GM19023 (cell line): Measurements from ENCODE around the gene DACT1.

Source experiments
- ATAC-seq: cut with Tn5 transposase; IDR thresholded peaks from one replicate; pipeline ENCODE4 v1.9.1; 2021; ENCODE audit warnings: mild to moderate bottlenecking, moderate library complexity; ENCODE audit not compliant: unreplicated experiment

The DACT1 gene

GRCh38 chr14:58663494-58664111 lies 25.8 kb downstream of the DACT1 start:
- no peak for ATAC-seq

- no peak for ATAC-seq
These were observed 28.2 kb downstream of the DACT1 start for GRCh38 chr14:58665773-58666500.

GRCh38 chr14:58666737-58667136 lies 29.0 kb downstream of the DACT1 start:
- ATAC-seq: no peak

GRCh38 chr14:58667900-58668299 lies 30.1 kb downstream of the DACT1 start:
- ATAC-seq: no peak

- ATAC-seq: no peak
These were observed 31.2 kb downstream of the DACT1 start for GRCh38 chr14:58668848-58669480.

- no peak for ATAC-seq
These were observed 31.9 kb downstream of the DACT1 start for GRCh38 chr14:58669556-58670200.

- no peak for ATAC-seq
These were observed 33.3 kb downstream of the DACT1 start for GRCh38 chr14:58671024-58671423.

GRCh38 chr14:58671436-58671835 lies 33.7 kb downstream of the DACT1 start:
- ATAC-seq: no peak

- ATAC-seq: no peak
These were observed 36.0 kb downstream of the DACT1 start for GRCh38 chr14:58673722-58674121.

- ATAC-seq: no peak
These were observed 39.2 kb downstream of the DACT1 start for GRCh38 chr14:58677001-58677400.

GRCh38 chr14:58677517-58677916 lies 39.8 kb downstream of the DACT1 start:
- ATAC-seq: no peak

GRCh38 chr14:58677996-58678395 lies 40.2 kb downstream of the DACT1 start:
- no peak for ATAC-seq

- no peak for ATAC-seq
These were observed 42.9 kb downstream of the DACT1 start for GRCh38 chr14:58680698-58681097.

GRCh38 chr14:58687232-58687795 lies 49.6 kb downstream of the DACT1 start:
- ATAC-seq: no peak

GRCh38 chr14:58690801-58691516 lies 53.2 kb downstream of the DACT1 start:
- ATAC-seq: no peak

- ATAC-seq: no peak
These were observed 55.3 kb downstream of the DACT1 start for GRCh38 chr14:58693048-58693447.

GRCh38 chr14:58695514-58695913 lies 57.8 kb downstream of the DACT1 start:
- ATAC-seq: no peak

- ATAC-seq: no peak
These were observed 59.6 kb downstream of the DACT1 start for GRCh38 chr14:58697266-58697929.
